HG03520 (cell line): ENCODE results near the gene C7.
A peak's percentile ranks its signal among the peaks of the same experiment; 100 is the strongest.
"Not testable (repeated sequence)": the region's sequence is repeated elsewhere in the genome, so short reads cannot be mapped to it uniquely, and the experiment has no call there.

ENCODE experiments used
- ATAC-seq: cut with Tn5 transposase; IDR thresholded peaks from one replicate; pipeline ENCODE4 v1.9.1; 2021; ENCODE audit warnings: mild to moderate bottlenecking, moderate library complexity; ENCODE audit not compliant: unreplicated experiment

C7 gene

DNA sequence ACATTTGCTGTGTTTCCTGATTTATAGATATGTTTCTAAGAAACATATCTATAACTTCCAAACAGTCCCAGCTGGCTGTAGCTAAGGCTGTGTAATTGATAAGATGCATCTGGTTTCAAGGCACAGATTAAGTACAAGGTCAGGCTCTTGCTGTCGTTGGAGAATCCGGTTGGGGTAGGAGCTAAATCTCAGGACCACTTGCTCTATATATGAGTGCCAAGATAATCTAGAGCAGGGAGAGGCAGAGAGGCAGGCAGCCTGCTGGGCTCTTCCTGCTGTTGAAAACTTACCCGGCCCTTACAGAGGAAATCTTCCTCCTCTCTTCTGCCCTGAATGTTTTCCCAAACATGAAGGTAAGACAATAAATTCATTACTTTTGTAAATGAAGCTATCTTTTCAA lies at the start of gene C7:
TSS of gene C7 (plus strand) at position 234 of the 400 bp plus-strand sequence. CDS start at position 348, 114 bp downstream.
- ATAC-seq = no peak

DNA sequence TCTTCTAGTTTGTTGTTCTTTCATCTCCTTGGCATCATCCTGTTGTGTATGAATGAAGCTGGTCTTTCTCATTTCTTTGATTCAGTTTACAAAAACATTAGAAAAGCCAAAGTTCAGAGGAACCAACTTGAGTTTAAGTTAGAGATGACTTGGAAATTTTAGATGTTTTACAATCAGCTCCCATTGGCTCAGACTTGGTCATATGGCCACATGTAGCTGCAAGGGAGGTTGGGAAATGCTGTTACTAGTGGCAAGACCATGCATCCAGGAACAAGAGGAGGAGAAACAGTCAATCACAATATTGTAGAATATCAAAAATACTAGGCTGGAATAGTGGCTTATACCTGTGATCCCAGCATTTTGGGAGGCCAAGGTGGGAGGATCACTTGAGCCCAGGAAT lies 48.6 kb upstream of the C7 start:
- no peak for ATAC-seq

DNA sequence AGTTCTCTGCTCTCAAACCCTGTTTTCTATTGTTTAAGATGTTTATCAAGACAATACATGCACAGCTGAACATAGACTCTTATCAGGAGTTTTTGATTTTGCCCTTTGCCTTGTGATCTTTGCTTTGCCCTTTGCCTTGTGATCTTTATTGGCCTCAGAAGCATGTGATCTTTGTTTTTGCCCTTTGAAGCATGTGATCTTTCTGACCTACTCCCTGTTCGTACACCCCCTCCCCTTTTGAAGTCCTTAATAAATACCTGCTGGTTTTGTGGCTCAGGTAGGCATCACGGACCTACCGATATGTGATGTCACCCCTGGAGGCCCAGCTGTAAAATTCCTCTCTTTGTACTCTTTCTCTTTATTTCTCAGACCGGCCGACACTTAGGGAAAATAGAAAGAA lies 44.3 kb upstream of the C7 start:
- ATAC-seq = not testable (repeated sequence)

DNA sequence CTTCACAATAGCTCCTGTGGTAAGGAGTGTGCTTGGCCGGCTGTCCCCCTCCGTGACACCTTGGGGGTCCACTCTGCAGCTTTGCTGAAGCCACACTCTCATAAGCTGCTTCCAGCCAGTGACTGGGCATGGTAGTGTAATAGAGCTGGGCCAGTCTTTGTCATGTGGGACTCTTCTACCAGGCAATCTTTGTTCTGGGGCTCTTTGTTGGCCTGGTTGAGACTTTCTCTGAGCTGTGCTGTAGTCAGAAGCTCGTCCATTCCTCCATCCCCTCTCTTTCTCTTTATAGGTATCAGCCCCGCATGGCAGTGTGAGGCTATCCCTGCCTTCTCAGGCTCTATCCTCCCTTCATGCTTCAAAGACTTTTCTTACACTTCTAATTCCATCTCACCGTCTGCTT lies 42.5 kb upstream of the C7 start:
- ATAC-seq = no peak

DNA sequence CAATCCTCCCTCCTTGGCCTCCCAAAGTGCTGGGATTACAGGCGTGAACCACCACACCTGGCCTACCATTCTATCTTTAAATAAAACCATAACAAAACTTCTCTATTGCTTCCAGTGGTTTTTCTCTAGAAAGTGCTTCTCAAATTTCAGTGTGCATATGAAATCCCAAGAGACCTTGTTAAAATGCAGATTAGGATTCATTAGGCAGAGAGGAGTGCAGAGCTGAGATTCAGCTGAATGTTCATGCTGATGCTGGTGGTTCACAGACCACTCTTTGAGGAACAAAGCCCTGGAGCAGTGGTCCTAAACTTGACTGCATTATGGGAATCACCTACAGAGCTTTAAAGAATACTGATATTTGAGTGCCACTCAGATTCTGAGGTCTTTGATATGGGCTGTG lies 39.9 kb upstream of the C7 start:
- ATAC-seq = no peak

DNA sequence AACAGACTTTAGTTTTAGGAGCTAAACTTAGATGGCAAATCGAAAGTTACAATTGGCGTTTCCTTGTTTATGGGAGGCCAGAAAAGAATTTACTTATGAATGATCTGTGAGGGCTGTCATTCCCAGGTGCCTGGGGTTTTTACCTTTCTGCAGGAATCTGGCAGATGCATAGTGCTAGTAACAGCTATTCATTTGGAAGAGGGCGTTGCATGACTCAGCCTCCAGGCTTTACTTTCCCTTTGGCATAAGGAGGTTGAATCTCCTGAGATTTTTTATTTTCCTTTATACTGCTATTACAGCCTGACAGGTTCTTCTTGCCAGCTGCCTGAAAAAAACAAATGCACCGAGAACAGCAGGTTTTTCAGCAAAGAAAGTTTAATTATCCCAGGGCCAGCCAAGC lies 38.1 kb upstream of the C7 start:
- no peak for ATAC-seq

DNA sequence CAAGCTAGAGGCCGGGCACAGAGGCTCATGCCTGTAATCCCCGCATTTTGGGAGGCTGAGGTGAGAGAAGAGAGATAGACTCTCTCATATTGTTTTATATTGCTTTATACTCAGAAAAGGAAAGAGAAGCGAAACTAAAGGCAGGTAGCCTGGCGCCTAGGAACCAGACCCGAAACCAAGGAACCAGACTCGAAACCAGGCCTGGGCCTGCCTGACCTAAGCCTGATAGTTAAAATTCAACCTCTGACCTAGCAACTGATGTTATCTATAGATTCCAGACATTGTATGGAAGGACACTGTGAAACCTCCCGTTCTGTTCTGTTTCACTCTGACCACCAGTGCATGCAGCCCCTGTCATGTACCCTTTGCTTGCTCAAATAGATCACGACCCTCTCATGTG lies 37.0 kb upstream of the C7 start:
- not testable (repeated sequence) for ATAC-seq

DNA sequence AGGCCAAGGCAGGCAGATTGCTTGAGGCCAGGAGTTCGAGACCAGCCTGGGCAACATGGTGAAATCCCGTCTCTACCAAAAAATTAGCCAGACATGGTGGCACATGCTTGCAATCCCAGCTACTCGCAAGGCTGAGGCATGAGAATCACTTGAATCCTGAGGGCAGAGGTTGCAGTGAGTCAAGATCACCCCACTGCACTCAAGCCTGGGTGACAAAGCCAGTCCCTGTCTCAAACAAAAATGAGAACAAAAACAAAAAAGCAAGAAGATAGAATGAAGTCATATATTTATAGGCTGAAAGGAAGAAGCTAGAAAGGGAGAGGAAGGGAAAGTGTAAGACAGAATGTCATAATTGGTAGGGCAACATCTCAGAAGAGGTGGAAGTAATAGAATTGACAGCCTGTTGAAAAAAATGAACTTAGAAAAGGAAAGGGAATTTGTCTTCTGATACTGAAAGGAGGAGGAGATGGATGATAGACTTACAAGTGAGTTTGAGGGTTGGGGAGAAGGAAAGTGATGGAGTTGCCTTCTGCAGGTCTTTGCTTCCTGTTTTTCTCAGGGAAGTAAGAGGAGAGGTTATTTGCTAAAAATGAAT lies 35.9 kb upstream of the C7 start:
- no peak for ATAC-seq

DNA sequence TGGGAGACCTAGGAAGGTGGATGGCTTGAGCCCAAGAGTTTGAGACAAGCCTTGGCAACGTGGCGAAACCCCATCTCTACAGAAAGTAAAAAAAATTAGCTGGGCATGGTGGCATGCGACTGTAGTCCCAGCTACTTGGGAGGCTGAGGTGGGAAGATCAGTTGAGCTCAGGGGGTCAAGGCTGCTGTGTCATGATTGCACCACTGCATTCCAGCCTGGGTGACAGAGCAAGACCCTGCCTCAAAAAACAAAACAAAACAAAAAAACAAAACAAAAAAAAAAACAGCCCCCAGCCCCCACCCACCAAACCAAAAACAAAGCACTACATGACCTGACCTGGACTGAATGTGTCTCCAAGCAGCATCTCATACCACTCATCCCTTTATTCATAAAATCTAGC lies 33.3 kb upstream of the C7 start:
- ATAC-seq = no peak

DNA sequence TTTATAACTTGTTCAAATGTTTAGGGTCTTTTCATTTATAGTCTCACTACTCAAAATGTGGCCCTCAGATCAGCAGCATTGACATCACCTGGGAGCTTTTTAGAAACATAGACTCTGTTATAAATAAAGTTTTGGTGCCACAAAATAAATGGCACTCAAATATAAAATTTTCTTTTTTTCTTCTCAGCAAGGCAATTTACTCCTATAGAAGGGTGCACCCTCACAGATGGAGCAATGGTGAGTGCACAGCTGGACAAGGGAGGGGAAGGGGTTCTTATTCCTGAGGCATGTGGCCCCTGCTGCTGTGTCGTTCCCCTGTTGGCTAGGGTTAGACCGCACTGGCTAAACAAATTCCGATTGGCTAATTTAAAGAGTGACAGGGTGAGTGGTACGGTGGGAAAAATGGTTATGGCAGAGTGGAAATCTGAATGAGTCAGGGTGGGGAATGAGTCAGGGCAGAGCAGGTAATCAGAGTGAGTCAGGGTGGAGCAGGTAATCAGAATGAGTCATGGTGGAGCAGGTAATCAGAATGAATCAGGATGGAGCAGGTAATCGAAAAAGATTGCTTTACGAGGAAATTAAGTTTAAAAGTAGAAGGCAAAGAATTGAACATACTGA lies 31.8 kb upstream of the C7 start:
- ATAC-seq = no peak

DNA sequence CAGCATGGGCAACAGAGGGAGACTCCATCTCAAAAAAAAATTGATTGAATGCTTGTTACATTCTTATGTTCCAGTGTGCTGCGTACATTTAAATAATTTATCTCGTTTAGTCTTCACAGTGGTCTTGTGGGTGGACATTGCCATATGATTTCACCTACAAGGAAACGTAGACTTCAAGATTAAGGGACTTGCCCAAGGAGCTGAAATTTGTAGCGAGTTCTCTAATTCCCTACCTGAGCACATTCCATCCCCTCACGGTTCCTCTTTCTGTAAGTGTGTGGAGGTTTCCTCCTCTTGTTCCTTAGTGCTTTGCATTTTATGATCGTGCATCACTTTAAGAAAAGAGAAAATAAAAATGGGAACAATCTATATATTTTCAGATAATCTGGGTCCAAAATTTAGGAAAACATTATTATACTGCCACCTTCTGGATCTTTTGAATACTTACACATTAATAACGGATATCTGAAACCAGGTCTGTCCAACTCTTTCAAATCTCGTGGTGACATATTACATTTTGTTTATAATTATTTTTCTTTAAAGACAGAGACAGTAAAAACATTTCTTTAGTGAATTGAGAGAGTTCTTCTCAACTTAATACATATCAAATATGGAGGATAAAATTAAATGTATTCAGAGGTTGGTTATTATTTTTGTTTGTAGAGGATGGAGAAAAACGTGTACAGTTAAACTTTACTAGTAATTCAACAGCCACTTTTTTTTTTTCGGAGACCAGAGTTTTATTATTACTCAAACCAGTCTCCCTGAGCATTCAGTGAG lies 29.9 kb upstream of the C7 start:
- peak; percentile 64 for ATAC-seq

DNA sequence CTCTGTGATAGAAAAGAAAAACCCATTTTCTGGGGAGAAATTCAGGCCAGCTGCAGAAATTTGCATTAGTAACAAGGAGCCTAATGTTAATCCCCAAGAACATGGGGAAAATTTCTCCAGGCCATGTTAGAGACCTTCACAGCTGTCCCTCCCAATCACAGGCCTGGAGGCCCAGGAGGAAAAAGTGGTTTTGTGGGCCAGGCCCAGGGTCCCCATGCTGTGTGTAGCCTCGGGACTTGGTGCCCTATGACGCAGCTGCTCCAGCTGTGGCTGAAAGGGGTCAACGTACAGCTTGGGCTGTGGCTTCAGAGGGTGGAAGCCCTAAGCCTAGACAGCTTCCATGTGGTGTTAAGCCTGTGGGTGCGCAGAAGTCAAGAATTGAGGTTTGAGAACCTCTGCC lies 27.0 kb upstream of the C7 start:
- no peak for ATAC-seq

DNA sequence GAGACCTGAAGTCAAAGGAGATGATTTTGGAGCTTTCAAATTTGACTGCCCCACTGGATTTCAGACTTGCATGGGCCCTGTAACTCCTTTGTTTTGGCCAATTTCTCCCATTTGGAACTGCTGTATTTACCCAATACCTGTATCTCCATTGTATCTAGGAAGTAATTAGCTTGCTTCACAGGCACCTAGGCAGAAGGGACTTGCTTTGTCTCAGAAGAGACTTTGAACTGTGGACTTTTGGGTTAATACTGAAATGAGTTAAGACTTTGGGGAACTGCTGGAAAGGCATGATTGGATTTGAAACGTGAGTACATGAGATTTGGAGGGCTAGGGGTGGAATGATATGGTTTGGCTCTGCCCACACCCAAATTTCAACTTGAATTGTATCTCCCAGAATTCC lies 26.2 kb upstream of the C7 start:
- ATAC-seq = not testable (repeated sequence)

DNA sequence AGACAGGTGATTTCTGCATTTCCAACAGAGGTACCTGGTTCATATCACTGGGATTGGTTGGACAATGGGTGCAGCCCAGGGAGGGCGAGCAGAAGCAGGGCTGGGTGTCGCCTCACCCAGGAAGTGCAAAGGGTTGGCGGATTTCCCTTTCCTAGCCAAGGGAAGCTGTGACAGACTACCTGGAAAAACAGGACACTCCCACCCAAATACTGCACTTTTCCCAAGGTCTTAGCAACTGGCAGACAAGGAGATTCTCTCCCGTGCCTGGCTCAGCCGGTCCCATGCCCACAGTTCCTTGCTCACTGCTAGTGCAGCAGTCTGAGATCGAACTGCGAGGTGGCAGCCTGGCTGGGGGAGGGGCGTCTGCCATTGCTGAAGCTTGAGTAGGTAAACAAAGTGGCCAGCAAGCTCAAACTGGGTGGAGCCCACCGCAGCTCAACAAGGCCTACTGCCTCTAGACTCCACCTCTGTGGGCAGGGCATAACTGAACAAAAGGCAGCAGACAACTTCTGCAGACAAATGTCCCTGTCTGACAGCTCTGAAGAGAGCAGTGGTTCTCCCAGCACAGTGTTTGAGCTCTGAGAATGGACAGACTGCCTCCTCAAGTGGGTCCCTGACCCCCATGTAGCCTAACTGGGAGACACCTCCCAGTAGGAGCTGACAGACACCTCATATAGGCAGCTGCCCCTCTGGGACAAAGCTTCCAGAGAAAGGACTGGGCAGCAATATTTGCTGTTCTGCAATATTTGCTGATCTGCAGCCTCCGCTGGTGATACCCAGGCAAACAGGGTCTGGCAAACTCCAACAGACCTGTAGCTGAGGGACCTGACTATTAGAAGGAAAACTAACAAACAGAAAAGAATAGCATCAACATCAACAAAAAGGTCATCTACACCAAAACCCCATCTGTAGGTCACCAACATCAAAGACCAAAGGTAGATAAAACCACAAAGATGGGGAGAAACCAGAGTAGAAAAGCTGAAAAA lies 13.6 kb upstream of the C7 start:
- ATAC-seq = not testable (repeated sequence)

DNA sequence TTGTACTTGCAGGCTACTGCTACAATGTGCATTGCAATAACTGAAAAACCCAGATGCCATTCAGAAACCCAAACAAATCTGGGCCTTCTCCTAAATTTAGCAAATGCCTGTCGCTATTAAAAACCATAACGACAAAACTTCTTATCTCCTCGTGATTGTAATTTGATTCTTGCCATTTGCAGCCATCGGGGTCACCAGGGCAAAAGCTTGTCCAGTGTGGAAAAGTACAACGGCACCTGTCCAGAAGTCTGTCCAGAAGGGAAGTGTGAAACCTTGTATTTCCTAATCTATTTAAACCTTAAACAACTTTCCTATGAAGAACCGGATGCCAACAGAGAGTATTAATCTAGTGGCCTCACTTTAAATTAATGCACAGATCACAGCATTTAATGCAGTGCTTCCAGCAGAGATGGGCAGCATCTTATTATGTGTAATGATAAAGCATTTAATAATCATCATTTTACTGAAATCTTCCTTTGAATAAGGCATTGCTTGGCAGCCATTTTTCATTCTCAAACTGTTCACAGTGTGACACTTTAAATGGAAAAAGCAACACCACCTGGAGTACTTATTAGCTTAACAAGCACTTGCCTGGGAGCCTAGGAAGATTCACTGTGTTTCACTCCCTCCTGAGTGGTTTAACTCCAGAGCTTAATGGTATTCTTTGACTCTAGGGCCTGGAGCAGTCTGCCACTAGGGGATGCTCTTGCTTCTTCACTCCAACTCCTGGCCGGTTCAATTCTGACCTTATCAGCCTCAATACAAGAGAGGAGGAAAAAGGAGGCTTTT lies 4.9 kb upstream of the C7 start:
- ATAC-seq = peak; percentile 92

DNA sequence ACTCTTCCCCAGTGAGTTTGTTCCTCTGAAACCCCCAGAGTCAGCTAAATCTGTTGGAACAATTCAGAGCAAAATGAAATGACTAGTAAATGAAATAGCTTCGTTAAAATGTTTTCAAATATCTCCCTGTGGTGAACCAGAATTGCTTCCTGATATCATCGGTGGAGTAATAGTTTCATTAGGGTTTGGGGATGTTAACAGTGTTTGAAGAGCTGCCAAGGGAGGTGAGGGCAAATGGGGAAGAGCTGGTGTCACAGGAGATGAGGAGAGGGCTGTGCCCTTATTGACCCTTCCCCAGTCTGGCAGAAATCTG lies 4.3 kb upstream of the C7 start:
- no peak for ATAC-seq

DNA sequence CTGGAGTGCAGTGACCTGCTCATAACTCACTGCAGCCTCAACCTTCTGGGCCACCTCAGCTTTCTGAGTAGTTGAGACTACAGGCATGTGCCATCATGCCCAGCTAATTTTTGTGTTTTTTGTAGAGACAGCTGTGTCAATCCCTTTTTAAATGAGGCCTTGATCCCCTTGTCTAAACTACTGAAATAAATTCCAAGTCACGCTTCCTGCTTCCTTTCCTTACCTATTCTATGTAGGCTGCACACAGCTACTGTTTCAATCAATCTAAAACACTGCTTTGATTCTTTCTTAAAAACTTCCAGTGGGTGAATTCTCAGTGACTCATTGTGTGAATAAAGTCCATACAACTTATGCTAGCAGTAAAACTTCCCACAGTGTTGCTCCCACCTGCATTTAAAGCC lies 2.9 kb upstream of the C7 start:
- ATAC-seq = no peak

DNA sequence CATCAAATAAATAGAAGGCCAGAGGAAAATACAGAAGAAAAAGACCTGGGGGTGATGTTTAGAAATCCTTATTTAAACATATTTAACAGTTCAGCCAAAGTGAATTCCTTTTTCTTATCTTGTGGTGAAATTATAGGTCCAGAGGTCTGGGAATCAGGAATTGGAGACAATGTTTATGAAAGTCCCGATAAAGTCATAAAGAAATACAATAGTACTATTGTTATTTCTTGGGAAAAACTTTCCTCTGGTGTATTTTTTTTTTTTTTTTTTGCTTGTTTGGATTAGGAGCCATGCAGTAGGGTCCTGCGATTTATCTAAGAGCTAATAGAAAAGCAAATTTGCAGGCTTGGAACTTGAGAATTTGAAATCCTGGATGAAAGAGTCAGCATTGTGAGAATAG lies 426 bp downstream of the C7 start:
- no peak for ATAC-seq

DNA sequence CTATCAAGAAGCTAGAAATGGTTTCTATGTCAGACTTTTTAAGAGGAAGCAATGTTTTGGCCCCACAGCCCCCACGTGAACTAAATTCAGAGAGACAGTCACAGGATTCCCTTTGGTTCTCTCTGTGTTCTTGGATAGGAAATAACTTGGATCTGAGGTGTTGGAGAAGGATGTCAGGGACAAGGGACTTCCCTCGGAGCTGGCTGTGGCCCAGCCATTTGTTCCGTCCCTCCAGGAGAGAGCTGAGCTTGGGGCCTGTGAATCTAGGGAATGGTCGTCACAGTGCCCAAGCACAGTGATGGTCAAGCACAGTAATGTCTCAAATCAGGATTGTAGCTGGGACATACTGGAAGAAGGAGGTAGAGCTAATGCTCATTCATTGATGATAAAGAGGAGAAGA lies 2.0 kb downstream of the C7 start:
- no peak for ATAC-seq

DNA sequence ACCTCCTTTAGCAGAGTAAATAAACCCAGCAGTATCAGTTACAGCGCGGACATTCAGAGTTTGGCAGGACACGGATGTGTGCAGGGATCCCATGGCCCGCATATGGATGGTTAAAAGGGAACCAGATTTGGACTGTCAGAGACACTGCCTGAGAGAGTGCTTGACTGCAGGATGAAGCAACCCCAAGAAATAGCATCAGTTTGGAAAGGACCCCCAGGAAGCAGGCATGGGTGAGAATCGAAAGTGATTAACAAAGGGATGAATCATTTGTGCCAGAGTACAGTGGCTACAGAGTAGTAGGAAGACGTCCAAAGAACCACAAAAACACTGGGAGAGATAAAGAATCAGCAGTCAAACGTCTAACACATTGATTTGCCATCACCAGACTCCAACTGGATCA lies 5.5 kb downstream of the C7 start:
- ATAC-seq = no peak
